Natural killer cell treated with Interleukin-12 subunit alpha and Interleukin-12 subunit beta and Interleukin-15 and Interleukin-18, amount 100 ng/mL, for 72 hours (primary cell): Measurements from ENCODE around the gene PHAX. TPM values are rescaled to one million over a fixed set of nuclear protein-coding genes. Genes with fewer than 3 reads are reported as not detected.
"Not testable (repeated sequence)": the region's sequence is repeated elsewhere in the genome, so short reads cannot be mapped to it uniquely, and the experiment has no call there.

ENCODE experiments used
- ATAC-seq, 2 donors: fragments of 150-1000 bp; cut with Tn5 transposase in 1 of 2; sonication (Bioruptor Pico), chemical (Tn5 transposase) in 1 of 2; 2 replicates each; pipeline ENCODE4 v1.10.0; 2021
- DNase-seq: peaks from one replicate; pipeline ENCODE4 v3.0.0; 2022; ENCODE audit warnings: low spot score
- H3K27ac Mint-ChIP-seq, 2 donors: 1 replicate in 1 of 2; 2 replicates in 1 of 2; pipeline ENCODE4 v1.8.0; 2022; ENCODE audit warnings: mixed read lengths in 2 of 2, mild to moderate bottlenecking in 1 of 2, moderate library complexity in 1 of 2
- H3K27me3 Mint-ChIP-seq, 2 donors: 1 replicate in 1 of 2; 2 replicates in 1 of 2; pipeline ENCODE4 v1.8.0; 2022; ENCODE audit warnings: mixed read lengths in 2 of 2
- H3K36me3 Mint-ChIP-seq: one replicate; pipeline ENCODE4 v1.8.0; 2022; ENCODE audit warnings: mixed read lengths
- H3K4me1 Mint-ChIP-seq, 2 donors: 1 replicate in 1 of 2; 2 replicates in 1 of 2; pipeline ENCODE4 v1.8.0; 2022; ENCODE audit warnings: low read depth in 2 of 2, mixed read lengths in 2 of 2, mild to moderate bottlenecking in 1 of 2
- H3K4me3 Mint-ChIP-seq: one replicate; pipeline ENCODE4 v1.8.0; 2022; ENCODE audit warnings: mixed read lengths
- H3K9me3 Mint-ChIP-seq: 2 replicates; pipeline ENCODE4 v1.8.0; 2022; ENCODE audit warnings: mixed read lengths
- total RNA-seq, 2 donors: library from RNA; stranded (reverse); gene quantifications; one replicate each; pipeline ENCODE4 v1.2.3, GENCODE V29; 2022

Gene PHAX
- total RNA-seq, 2 donors from 2014 or later: 31.5 to 37.7 TPM

DNA sequence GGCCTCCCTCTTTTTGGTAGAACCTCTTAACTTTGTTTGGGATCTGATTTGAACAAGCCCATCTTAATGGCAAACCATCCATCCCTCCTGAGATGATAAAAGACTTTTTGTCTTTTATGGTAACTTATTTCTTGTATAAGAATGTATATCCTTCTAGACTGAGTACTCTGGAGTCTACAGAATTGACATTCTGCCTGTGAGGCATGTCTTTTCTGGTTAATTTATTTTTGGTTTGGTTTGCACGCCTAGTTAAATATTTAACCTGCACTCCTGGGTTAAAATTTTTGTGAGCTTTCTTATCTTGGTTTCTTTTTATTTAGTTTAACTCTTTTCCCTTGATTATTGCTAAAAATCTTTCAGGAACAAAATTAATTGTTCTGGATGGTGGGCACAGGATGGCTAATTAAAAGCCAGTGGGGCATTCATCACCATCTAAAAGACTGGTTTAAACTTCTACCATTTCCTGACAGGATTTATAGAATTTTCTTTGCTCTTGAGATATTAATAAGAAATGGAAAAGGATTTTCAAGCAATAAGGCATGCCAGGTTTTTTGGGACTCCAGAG is 50.3 kb downstream of the PHAX start:
- ATAC-seq (no peak), DNase-seq (no peak)
- H3K27ac Mint-ChIP-seq: no peak overlapping the region
- no peaks in the 10 kb centered on the region for H3K4me1 Mint-ChIP-seq
- no peak overlapping the region for H3K4me3 Mint-ChIP-seq
- no peaks in the 10 kb centered on the region for H3K36me3 Mint-ChIP-seq
- peaks cover 6 to 8% of the 10 kb centered on the region in 2 donors for H3K27me3 Mint-ChIP-seq
- no peaks in the 10 kb centered on the region for H3K9me3 Mint-ChIP-seq

DNA sequence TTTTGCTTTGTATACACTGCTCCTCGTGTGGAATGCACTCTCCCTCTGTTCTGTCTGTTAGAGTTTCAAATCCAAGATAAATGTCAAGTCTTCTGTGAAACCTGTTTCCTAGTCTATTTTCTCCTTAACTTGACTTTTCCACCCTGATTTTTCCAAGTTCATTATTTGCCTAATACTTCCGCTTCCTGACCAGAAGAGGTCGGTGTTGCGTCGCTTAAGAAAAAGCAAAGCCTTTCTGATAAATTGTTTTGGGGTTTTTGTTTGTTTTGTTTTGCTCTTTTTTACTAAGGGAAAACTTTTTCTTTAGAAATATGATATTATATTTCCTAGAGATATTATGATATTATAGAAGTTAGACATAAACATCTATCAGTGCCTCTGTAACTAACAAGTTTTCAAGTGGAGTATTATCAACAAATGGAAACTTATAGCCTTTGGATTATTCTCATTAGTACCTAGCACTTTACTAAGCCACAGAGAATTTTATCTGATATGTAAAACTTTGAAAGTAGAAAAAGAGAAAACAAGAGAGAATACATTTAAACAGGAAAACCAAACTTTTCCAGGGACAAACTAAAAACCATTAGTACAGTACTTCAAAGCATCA is 55.8 kb downstream of the PHAX start:
- DNase-seq: no peak

GRCh38 chr5:126658561-126658960 is 57.8 kb downstream of the PHAX start:
- no peak for DNase-seq
- no peak overlapping the region for H3K27ac Mint-ChIP-seq
- H3K27me3 Mint-ChIP-seq: peaks cover 0 to 7% of the 10 kb centered on the region in 2 donors
- H3K4me3 Mint-ChIP-seq: no peak overlapping the region
- H3K4me1 Mint-ChIP-seq: peaks cover 0 to 5% of the 10 kb centered on the region in 2 donors
- H3K9me3 Mint-ChIP-seq: no peaks in the 10 kb centered on the region
- H3K36me3 Mint-ChIP-seq: no peaks in the 10 kb centered on the region
- no peak for ATAC-seq

More for the DNA sequence above, 55.8 kb downstream of the PHAX start:
- Mint-ChIP-seq H3K27me3 (peaks cover 0 to 7% of the 10 kb centered on the region in 2 donors), H3K27ac (no peak overlapping the region), H3K4me1 (peaks cover 0 to 5% of the 10 kb centered on the region in 2 donors), H3K4me3 (no peak overlapping the region), H3K9me3 (no peaks in the 10 kb centered on the region), H3K36me3 (no peaks in the 10 kb centered on the region)
- no peak for ATAC-seq

DNA sequence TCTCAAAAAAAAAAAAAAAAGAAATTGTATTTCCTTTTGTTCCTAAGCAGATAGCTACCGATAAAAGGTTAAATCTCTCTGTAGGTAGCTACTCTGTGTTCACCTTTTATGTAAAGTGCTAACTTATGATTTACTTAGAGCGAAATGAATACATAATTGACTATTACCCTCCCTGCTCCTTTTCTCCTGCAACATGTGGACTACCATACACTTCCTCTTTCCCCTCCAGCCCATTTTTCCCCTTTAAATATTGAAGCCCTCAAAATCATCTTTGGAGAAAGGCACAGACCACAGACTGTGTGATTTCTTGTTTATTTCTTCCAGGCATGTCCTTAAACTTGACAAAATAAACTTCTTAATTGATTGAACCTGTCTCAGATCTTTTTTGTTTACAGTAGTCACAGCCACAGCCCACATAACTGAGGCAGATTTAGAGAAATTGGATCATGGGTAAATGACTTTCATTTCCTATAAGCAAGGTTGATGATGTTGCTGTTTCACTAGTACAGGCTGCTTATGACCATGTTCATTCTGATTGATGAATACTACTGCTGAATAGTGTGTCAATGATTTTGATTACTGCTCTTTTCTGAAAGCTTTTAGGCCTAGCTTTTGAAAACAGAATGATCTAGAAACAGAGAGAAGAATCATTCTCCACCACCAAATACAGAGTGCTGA is 59.2 kb downstream of the PHAX start:
- Mint-ChIP-seq H3K4me3 (no peak overlapping the region), H3K27me3 (peaks cover 10 to 11% of the 10 kb centered on the region in 2 donors), H3K9me3 (no peaks in the 10 kb centered on the region), H3K36me3 (no peaks in the 10 kb centered on the region), H3K4me1 (peaks cover 0 to 5% of the 10 kb centered on the region in 2 donors), H3K27ac (peak overlapping the region in 1 of 2 donors; percentile 47)
- ATAC-seq: no peak
- DNase-seq: no peak

- Mint-ChIP-seq H3K36me3 (no peaks in the 10 kb centered on the region), H3K27me3 (peaks cover 11 to 15% of the 10 kb centered on the region in 2 donors), H3K27ac (no peak overlapping the region), H3K4me1 (peaks cover 0 to 3% of the 10 kb centered on the region in 2 donors), H3K4me3 (no peak overlapping the region), H3K9me3 (no peaks in the 10 kb centered on the region)
- no peak for ATAC-seq
- no peak for DNase-seq
Observed at GRCh38 chr5:126664586-126664985, 63.8 kb downstream of the PHAX start.

DNA sequence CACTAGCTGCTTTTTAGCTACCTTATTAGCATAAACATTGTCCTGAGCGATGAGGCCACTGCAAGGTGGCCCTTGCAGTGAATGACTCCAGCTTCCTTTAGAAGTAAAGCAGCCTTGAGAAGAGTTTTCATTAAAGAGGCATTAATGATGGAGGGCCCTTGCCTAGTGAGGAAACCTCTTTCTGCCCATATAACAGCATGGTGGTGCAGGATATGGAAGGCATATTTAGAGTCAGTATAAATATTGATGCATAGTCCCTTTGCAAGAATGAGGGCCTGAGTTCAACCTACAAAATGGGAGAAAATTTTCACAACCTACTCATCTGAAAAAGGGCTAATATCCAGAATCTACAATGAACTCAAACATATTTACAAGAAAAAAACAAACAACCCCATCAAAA is 69.4 kb downstream of the PHAX start:
- not testable (repeated sequence) for H3K4me3 Mint-ChIP-seq, H3K36me3 Mint-ChIP-seq, H3K27ac Mint-ChIP-seq, ATAC-seq, H3K27me3 Mint-ChIP-seq, H3K4me1 Mint-ChIP-seq, DNase-seq
- H3K9me3 Mint-ChIP-seq: peaks cover 10% of the 10 kb centered on the region

DNA sequence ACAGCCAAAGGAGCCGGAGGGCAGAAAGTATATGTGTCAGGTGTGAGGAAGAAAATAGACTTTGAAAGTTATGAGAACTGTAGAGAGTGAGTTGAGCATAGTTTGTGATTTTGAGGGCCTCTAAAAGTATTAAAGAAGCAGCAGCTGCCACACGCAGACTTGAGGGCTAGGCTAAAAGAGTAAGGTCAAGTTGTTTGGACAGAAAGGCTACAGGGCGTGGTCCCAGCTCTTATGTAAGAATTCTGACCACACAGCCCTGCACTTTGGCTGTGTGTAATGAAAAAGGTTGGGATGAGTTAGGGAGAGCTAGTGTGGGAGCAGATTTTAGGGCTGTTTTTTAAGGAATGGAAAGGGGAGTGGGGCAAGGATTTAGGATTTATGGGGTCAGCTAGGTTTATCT is 70.9 kb downstream of the PHAX start:
- ATAC-seq, H3K4me1 Mint-ChIP-seq, DNase-seq, H3K4me3 Mint-ChIP-seq, H3K27me3 Mint-ChIP-seq, H3K36me3 Mint-ChIP-seq, H3K27ac Mint-ChIP-seq: not testable (repeated sequence)
- peaks cover 10% of the 10 kb centered on the region for H3K9me3 Mint-ChIP-seq

GRCh38 chr5:126673477-126673876 is 72.7 kb downstream of the PHAX start:
- ATAC-seq (no peak), DNase-seq (no peak)
- H3K27me3 Mint-ChIP-seq: no peaks in the 10 kb centered on the region
- peaks cover 10% of the 10 kb centered on the region for H3K9me3 Mint-ChIP-seq
- H3K36me3 Mint-ChIP-seq: peaks cover 5% of the 10 kb centered on the region
- peaks cover 4 to 6% of the 10 kb centered on the region in 2 donors for H3K4me1 Mint-ChIP-seq
- H3K27ac Mint-ChIP-seq: no peak overlapping the region
- H3K4me3 Mint-ChIP-seq: no peak overlapping the region

DNA sequence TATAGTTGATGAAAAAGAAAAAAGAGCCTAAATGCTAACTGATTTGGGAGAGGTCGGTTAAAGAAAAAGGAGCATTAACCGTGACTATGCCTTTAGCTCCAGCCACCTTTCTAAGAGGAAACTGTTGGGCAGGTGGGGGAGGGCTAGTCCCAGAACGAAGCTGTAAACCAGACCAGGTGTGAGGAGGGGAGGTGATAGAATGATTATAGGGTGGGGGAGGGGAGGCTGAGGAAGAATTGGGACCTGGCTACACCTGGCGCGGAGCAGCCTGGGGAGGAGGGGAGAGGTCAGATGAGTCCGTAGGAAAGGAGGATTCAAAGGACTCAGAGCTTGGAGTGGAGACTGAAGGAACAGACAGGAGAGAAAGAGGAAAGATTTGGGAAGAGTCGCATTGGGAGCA is 73.4 kb downstream of the PHAX start:
- Mint-ChIP-seq H3K4me1 (peaks cover 4 to 6% of the 10 kb centered on the region in 2 donors), H3K4me3 (no peak overlapping the region), H3K36me3 (peaks cover 5% of the 10 kb centered on the region), H3K27ac (no peak overlapping the region), H3K9me3 (peaks cover 10% of the 10 kb centered on the region), H3K27me3 (no peaks in the 10 kb centered on the region)
- no peak for ATAC-seq
- no peak for DNase-seq

- Mint-ChIP-seq H3K27ac (no peak overlapping the region), H3K4me1 (peaks cover 6 to 8% of the 10 kb centered on the region in 2 donors), H3K4me3 (no peak overlapping the region), H3K9me3 (peaks cover 10% of the 10 kb centered on the region), H3K27me3 (no peaks in the 10 kb centered on the region), H3K36me3 (peaks cover 5% of the 10 kb centered on the region)
- no peak for ATAC-seq
- DNase-seq: no peak
Observed at GRCh38 chr5:126675338-126675737, 74.6 kb downstream of the PHAX start.

- H3K27me3 Mint-ChIP-seq: no peaks in the 10 kb centered on the region
- peaks cover 9% of the 10 kb centered on the region for H3K9me3 Mint-ChIP-seq
- no peak overlapping the region for H3K4me3 Mint-ChIP-seq
- H3K36me3 Mint-ChIP-seq: peaks cover 4% of the 10 kb centered on the region
- H3K27ac Mint-ChIP-seq: peak overlapping the region in 1 of 2 donors; percentile 8
- H3K4me1 Mint-ChIP-seq: peaks cover 6 to 8% of the 10 kb centered on the region in 2 donors
- peak; percentile 65 to 82 for ATAC-seq
- DNase-seq: peak; percentile 79
Observed at GRCh38 chr5:126676195-126676624, 75.5 kb downstream of the PHAX start.

Other genes with a start within 250 kb of the PHAX start
- 10 to 100 TPM in 1 of 2 donors, 1 to 10 TPM in 1; 8.2 to 10.6 TPM for gene GRAMD2B, start 177.5 kb upstream of the PHAX start, total RNA-seq
- gene ALDH7A1, start 5.7 kb upstream of the PHAX start, total RNA-seq: 1 to 10 TPM in 1 of 2 donors, under 1 TPM in 1; 0.81 to 1.2 TPM
- gene LMNB1, start 176.2 kb downstream of the PHAX start, total RNA-seq: 100 to 1,000 TPM; 184 to 270 TPM